CD14-positive monocyte (primary cell): Measurements from ENCODE around the gene POLR2L. TPM values are rescaled to one million over a fixed set of nuclear protein-coding genes. Genes with fewer than 3 reads are reported as not detected.

Source experiments
- DNase-seq, 3 donors: peaks; one replicate each; pipeline ENCODE4 v3.0.0-alpha.2; 2011 to 2022
- H2AFZ ChIP-seq: 2 replicates; pipeline ENCODE4 v1.6.0; 2012; ENCODE audit warnings: mild to moderate bottlenecking, low read depth, low read length, inconsistent platforms; ENCODE audit not compliant: insufficient read depth, poor library complexity, severe bottlenecking
- H3K27ac ChIP-seq, 2 donors: 1 replicate in 1 of 2; 2 replicates in 1 of 2; pipeline ENCODE4 v1.5.1; 2012 to 2013; ENCODE audit warnings: low read length in 2 of 2, control low read depth in 1 of 2, inconsistent platforms in 1 of 2, low read depth in 1 of 2, mild to moderate bottlenecking in 1 of 2
- H3K27me3 ChIP-seq, 2 donors: one replicate each; pipeline versions ENCODE4 v1.6.0 to v1.6.1; 2011 to 2013; ENCODE audit warnings: low read length in 2 of 2; ENCODE audit not compliant: control insufficient read depth in 2 of 2, insufficient read depth in 2 of 2
- H3K36me3 ChIP-seq, 2 donors: replicated peaks in 1 of 2; 1 replicate in 1 of 2; 2 replicates in 1 of 2; pipeline versions ENCODE4 v1.5.1 to v1.6.1; 2012 to 2013; ENCODE audit warnings: low read length in 2 of 2, control low read depth in 1 of 2, inconsistent platforms in 1 of 2, mild to moderate bottlenecking in 1 of 2; ENCODE audit not compliant: insufficient read depth in 2 of 2, control insufficient read depth in 1 of 2
- H3K4me1 ChIP-seq, 2 donors: 1 replicate in 1 of 2; 2 replicates in 1 of 2; pipeline versions ENCODE4 v1.5.1 to v1.6.1; 2012 to 2013; ENCODE audit warnings: low read length in 2 of 2, control low read depth in 1 of 2, inconsistent platforms in 1 of 2, mild to moderate bottlenecking in 1 of 2, moderate library complexity in 1 of 2; ENCODE audit not compliant: insufficient read depth in 2 of 2, control insufficient read depth in 1 of 2
- H3K4me2 ChIP-seq: replicated peaks from 2 replicates; pipeline ENCODE3; 2012; ENCODE audit warnings: low read length, moderate library complexity, mild to moderate bottlenecking; ENCODE audit not compliant: poor library complexity, severe bottlenecking; ENCODE audit errors: extremely low read depth
- H3K4me3 ChIP-seq, 3 experiments: fragments of 200-600 bp in 1 of 3; sonication (generic) in 1 of 3; replicated peaks in 1 of 3; 1 replicate in 2 of 3; 2 replicates in 1 of 3; pipeline ENCODE4 v1.5.1; 2011 to 2013; ENCODE audit warnings: low read length in 3 of 3, mild to moderate bottlenecking in 3 of 3, control low read depth in 2 of 3, low read depth in 2 of 3, inconsistent platforms in 1 of 3, moderate library complexity in 1 of 3
- H3K79me2 ChIP-seq: 2 replicates; pipeline ENCODE4 v1.6.0; 2012; ENCODE audit warnings: mild to moderate bottlenecking, control low read depth, inconsistent platforms, low read length, moderate library complexity; ENCODE audit not compliant: insufficient read depth
- H3K9ac ChIP-seq: 2 replicates; pipeline ENCODE4 v1.6.0; 2017; ENCODE audit warnings: low read length, mild to moderate bottlenecking; ENCODE audit not compliant: insufficient read depth, poor library complexity, severe bottlenecking
- H3K9me3 ChIP-seq, 2 donors: replicated peaks in 1 of 2; 1 replicate in 1 of 2; 2 replicates in 1 of 2; pipeline versions ENCODE4 v1.5.1 to v1.6.1; 2012 to 2013; ENCODE audit warnings: low read length in 2 of 2, control low read depth in 1 of 2; ENCODE audit not compliant: control insufficient read depth in 1 of 2, insufficient read depth in 1 of 2
- H4K20me1 ChIP-seq: 2 replicates; pipeline ENCODE4 v1.6.0; 2012; ENCODE audit warnings: mild to moderate bottlenecking, low read length, control low read depth, moderate library complexity; ENCODE audit not compliant: insufficient read depth
- H3K27ac Mint-ChIP-seq, 7 donors: one replicate each; pipeline ENCODE4 v1.8.0; 2020; ENCODE audit warnings: mild to moderate bottlenecking in 7 of 7, mixed read lengths in 7 of 7, moderate library complexity in 6 of 7, inconsistent platforms in 2 of 7
- H3K27me3 Mint-ChIP-seq, 3 donors: one replicate each; pipeline ENCODE4 v1.8.0; 2021 to 2022; ENCODE audit warnings: low read depth in 3 of 3, mild to moderate bottlenecking in 3 of 3, mixed read lengths in 3 of 3, moderate library complexity in 3 of 3, inconsistent platforms in 1 of 3
- H3K36me3 Mint-ChIP-seq, 2 donors: one replicate each; pipeline ENCODE4 v1.8.0; 2020; ENCODE audit warnings: mixed read lengths in 2 of 2, inconsistent platforms in 1 of 2, mild to moderate bottlenecking in 1 of 2
- H3K4me1 Mint-ChIP-seq: one replicate; pipeline ENCODE4 v1.8.0; 2020; ENCODE audit warnings: mild to moderate bottlenecking, mixed read lengths
- H3K4me3 Mint-ChIP-seq, 2 donors: one replicate each; pipeline ENCODE4 v1.8.0; 2020; ENCODE audit warnings: mild to moderate bottlenecking in 2 of 2, mixed read lengths in 2 of 2, moderate library complexity in 1 of 2
- H3K9me3 Mint-ChIP-seq, 7 donors: one replicate each; pipeline ENCODE4 v1.8.0; 2020 to 2022; ENCODE audit warnings: mixed read lengths in 7 of 7, mild to moderate bottlenecking in 6 of 7, moderate library complexity in 6 of 7, inconsistent platforms in 2 of 7
- WGBS: methylation state at CpG from one replicate; pipeline ENCODE4 v1.1.5; 2013; ENCODE audit warnings: missing lambda C conversion rate; ENCODE audit not compliant: insufficient coverage; 5-methylcytosine and 5-hydroxymethylcytosine counted together
- intact Hi-C, 2 donors: fragments of 100-400 bp; cut with micrococcal nuclease; formaldehyde crosslinking; loops; one replicate each; pipeline versions ENCODE4 v1.15.0 to v1.15.1; 2023
- polyA plus RNA-seq, 3 donors: library from polyadenylated mRNA; depleted of rRNA in 1 of 3; unstranded in 2 of 3; stranded (reverse) in 1 of 3; fragments of 300-500 nt in 2 of 3; fragments of >200 nt in 1 of 3; fragmentation: Illumina TruSeq in 2 of 3; gene quantifications; 1 replicate in 2 of 3; 2 replicates in 1 of 3; pipeline ENCODE4 v1.2.3, GENCODE V29; 2012 to 2021
- TF ChIP-seq, protein P1 (sequence below): fragments of 200-600 bp; IDR thresholded peaks from one replicate; pipeline ENCODE4 v1.8.0; 2022; ENCODE audit warnings: antibody characterized with exemption, mild to moderate bottlenecking

POLR2L gene
- polyA plus RNA-seq, 3 donors: 93.9 to 133 (median 110) TPM

GRCh38 chr11:843818-844692 lies 1.7 kb upstream of the POLR2L start:
- intact Hi-C loops: loop anchor here in 1 of 2 donors (5.0 kb wide), 1 partner anchor 37 kb away; the partner anchor contains the start of genes PIDD1 and RPLP2
- Mint-ChIP-seq H3K4me3 (peak overlapping the region; percentile 87 to 88), H3K27me3 (peaks cover 7 to 25% (median 17%) of the 10 kb centered on the region in 3 donors), H3K4me1 (peaks cover 47% of the 10 kb centered on the region), H3K9me3 (peaks cover 0 to 3% (median 0%) of the 10 kb centered on the region in 7 donors), H3K27ac (peak overlapping the region; percentile 76 to 91 (median 84)), H3K36me3 (peaks cover 17 to 19% of the 10 kb centered on the region in 2 donors)
- peak overlapping the region; percentile 88 for H3K4me2 ChIP-seq
- 3% methylated on average over 15 of the region's 25 CpGs for WGBS
- TF ChIP-seq, protein P1, sequence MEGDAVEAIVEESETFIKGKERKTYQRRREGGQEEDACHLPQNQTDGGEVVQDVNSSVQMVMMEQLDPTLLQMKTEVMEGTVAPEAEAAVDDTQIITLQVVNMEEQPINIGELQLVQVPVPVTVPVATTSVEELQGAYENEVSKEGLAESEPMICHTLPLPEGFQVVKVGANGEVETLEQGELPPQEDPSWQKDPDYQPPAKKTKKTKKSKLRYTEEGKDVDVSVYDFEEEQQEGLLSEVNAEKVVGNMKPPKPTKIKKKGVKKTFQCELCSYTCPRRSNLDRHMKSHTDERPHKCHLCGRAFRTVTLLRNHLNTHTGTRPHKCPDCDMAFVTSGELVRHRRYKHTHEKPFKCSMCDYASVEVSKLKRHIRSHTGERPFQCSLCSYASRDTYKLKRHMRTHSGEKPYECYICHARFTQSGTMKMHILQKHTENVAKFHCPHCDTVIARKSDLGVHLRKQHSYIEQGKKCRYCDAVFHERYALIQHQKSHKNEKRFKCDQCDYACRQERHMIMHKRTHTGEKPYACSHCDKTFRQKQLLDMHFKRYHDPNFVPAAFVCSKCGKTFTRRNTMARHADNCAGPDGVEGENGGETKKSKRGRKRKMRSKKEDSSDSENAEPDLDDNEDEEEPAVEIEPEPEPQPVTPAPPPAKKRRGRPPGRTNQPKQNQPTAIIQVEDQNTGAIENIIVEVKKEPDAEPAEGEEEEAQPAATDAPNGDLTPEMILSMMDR: no peak
- H2AFZ ChIP-seq: peak overlapping the region; percentile 39
- H3K79me2 ChIP-seq: peaks cover 29% of the 10 kb centered on the region
- H3K4me1 ChIP-seq: peaks cover 48 to 78% of the 10 kb centered on the region in 2 donors
- H3K9ac ChIP-seq: peak overlapping the region; percentile 95
- H3K9me3 ChIP-seq: no peaks in the 10 kb centered on the region
- H3K36me3 ChIP-seq: peaks cover 13 to 16% of the 10 kb centered on the region in 2 donors
- peak overlapping the region; percentile 70 to 93 for H3K27ac ChIP-seq
- H3K4me3 ChIP-seq: peak overlapping the region; percentile 88 to 94 (median 92)
- DNase-seq: peak; percentile 82 to 93 (median 90)
- peaks cover 74% of the 10 kb centered on the region for H4K20me1 ChIP-seq
- peaks cover 6 to 10% of the 10 kb centered on the region in 2 donors for H3K27me3 ChIP-seq

GRCh38 chr11:843086-843734 lies 881 bp upstream of the POLR2L start:
- Histone ChIP-seq H3K4me1 (peaks cover 40 to 69% of the 10 kb centered on the region in 2 donors), H3K4me3 (peak overlapping the region; percentile 88 to 94 (median 92)), H3K4me2 (peak overlapping the region; percentile 88), H3K27me3 (peaks cover 0 to 2% of the 10 kb centered on the region in 2 donors), H2AFZ (peak overlapping the region; percentile 72), H3K27ac (peak overlapping the region; percentile 70 to 93), H4K20me1 (peaks cover 74% of the 10 kb centered on the region), H3K9me3 (no peaks in the 10 kb centered on the region), H3K36me3 (peaks cover 21 to 24% of the 10 kb centered on the region in 2 donors), H3K79me2 (peaks cover 29% of the 10 kb centered on the region), H3K9ac (peak overlapping the region; percentile 95)
- Mint-ChIP-seq H3K27ac (peak overlapping the region; percentile 63 to 91 (median 84)), H3K27me3 (peaks cover 0 to 17% (median 10%) of the 10 kb centered on the region in 3 donors), H3K36me3 (peaks cover 25 to 28% of the 10 kb centered on the region in 2 donors), H3K4me3 (peak overlapping the region; percentile 87 to 88), H3K4me1 (peaks cover 43% of the 10 kb centered on the region), H3K9me3 (no peaks in the 10 kb centered on the region)
- no peak for DNase-seq
- TF ChIP-seq, protein P1: no peak
- intact Hi-C loops: loop anchor here in 1 of 2 donors (5.0 kb wide), 1 partner anchor 36 kb away; the partner anchor contains the start of genes PIDD1 and RPLP2
- WGBS: under 1% methylated on average over 50 of the region's 53 CpGs
